ENCODE results near the gene ARHGAP6. TPM values are rescaled to one million over a fixed set of nuclear protein-coding genes. Genes with fewer than 3 reads are reported as not detected.

The ARHGAP6 gene
- total RNA-seq, 1 experiment from 2014 or later: 0.07 TPM

GRCh38 chrX:11103006-11103405, 562.7 kb downstream of the ARHGAP6 start:
- no peaks in the 10 kb centered on the region for H3K23me2 ChIP-seq (ENCODE audit: insufficient read length, low read depth, low read length, poor library complexity, severe bottlenecking)
- peaks cover 4 to 7% (median 7%) of the 10 kb centered on the region in 3 experiments; a peak in 5 of 7 replicates for H3K36me3 Mint-ChIP-seq (ENCODE audit: insufficient read depth in 1 of 3, low read depth in 3 of 3)
- no peak for DNase-seq

More at GRCh38 chrX:11103006-11103405, 562.7 kb downstream of the ARHGAP6 start:
- H3K79me2 ChIP-seq (ENCODE audit: insufficient read depth, low read length): no peaks in the 10 kb centered on the region
- no peak overlapping the region for H3K56ac ChIP-seq (ENCODE audit: insufficient read length, low read depth, low read length)
- H4K8ac ChIP-seq (replicated peaks; ENCODE audit: insufficient read length, low read depth, low read length): no peak overlapping the region
- H3K9ac ChIP-seq (ENCODE audit: extremely low read depth, insufficient read length, low read length): no peak overlapping the region
- H3K18ac ChIP-seq (ENCODE audit: insufficient read length, low read depth, low read length): no peak overlapping the region
- H3K23ac ChIP-seq (ENCODE audit: insufficient read length, low read depth, low read length): no peak overlapping the region
- H3K27me3 Mint-ChIP-seq (ENCODE audit: low read depth): no peaks in the 10 kb centered on the region
- H2AFZ ChIP-seq (ENCODE audit: low read length): no peak overlapping the region
- H2AK5ac ChIP-seq (ENCODE audit: insufficient read length, low read length): no peak overlapping the region
- H2BK120ac ChIP-seq (ENCODE audit: low read depth, low read length, poor library complexity, severe bottlenecking): no peak overlapping the region
- H2BK12ac ChIP-seq (ENCODE audit: insufficient read length, low read depth, low read length): no peak overlapping the region
- no peaks in the 10 kb centered on the region for H3K79me1 ChIP-seq (ENCODE audit: insufficient read depth, low read depth, low read length, poor library complexity, severe bottlenecking)
- no CpG with 5 or more reads among the region's 3 CpGs for WGBS (ENCODE audit: extremely low coverage, insufficient read length, low lambda C conversion rate)
- H3K27ac ChIP-seq (ENCODE audit: insufficient read length, low read depth, low read length): no peak overlapping the region
- H3K4ac ChIP-seq (ENCODE audit: low read depth, low read length): no peak overlapping the region
- H3K27me3 ChIP-seq (ENCODE audit: insufficient read depth, low read length): no peaks in the 10 kb centered on the region
- H3K4me3 Mint-ChIP-seq: no peak overlapping the region
- no peak overlapping the region for H3K4me2 ChIP-seq (ENCODE audit: insufficient read depth, insufficient read length, low read length)
- no peak overlapping the region for H2BK20ac ChIP-seq (ENCODE audit: low read depth, low read length, poor library complexity, severe bottlenecking)
- no peak overlapping the region for H3K27ac Mint-ChIP-seq
- H2BK15ac ChIP-seq (ENCODE audit: low read depth, low read length): no peak overlapping the region
- TF ChIP-seq, protein P1, sequence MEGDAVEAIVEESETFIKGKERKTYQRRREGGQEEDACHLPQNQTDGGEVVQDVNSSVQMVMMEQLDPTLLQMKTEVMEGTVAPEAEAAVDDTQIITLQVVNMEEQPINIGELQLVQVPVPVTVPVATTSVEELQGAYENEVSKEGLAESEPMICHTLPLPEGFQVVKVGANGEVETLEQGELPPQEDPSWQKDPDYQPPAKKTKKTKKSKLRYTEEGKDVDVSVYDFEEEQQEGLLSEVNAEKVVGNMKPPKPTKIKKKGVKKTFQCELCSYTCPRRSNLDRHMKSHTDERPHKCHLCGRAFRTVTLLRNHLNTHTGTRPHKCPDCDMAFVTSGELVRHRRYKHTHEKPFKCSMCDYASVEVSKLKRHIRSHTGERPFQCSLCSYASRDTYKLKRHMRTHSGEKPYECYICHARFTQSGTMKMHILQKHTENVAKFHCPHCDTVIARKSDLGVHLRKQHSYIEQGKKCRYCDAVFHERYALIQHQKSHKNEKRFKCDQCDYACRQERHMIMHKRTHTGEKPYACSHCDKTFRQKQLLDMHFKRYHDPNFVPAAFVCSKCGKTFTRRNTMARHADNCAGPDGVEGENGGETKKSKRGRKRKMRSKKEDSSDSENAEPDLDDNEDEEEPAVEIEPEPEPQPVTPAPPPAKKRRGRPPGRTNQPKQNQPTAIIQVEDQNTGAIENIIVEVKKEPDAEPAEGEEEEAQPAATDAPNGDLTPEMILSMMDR (conservative IDR thresholded peaks at IDR 0.05): no peak
- peaks cover 51 to 59% of the 10 kb centered on the region in 2 experiments for H3K9me3 Mint-ChIP-seq
- no peak overlapping the region for H4K91ac ChIP-seq (ENCODE audit: insufficient read length, low read depth, low read length)
- H3K14ac ChIP-seq (ENCODE audit: insufficient read depth, low read length): no peak overlapping the region
- no peaks in the 10 kb centered on the region for H4K20me1 ChIP-seq (ENCODE audit: control insufficient read depth, insufficient read depth, insufficient read length)
- H3K4me1 Mint-ChIP-seq: peaks cover 8 to 12% of the 10 kb centered on the region in 2 experiments; a peak in 2 of 4 replicates
- peaks cover 4% of the 10 kb centered on the region for H3K9me3 ChIP-seq (ENCODE audit: control insufficient read depth, low read depth, low read length)
- H3K4me1 ChIP-seq (ENCODE audit: insufficient read depth, low read length): peaks cover 3% of the 10 kb centered on the region; the same call in 1 of the 2 replicates
- no peak overlapping the region for H2BK5ac ChIP-seq (ENCODE audit: insufficient read length, low read length)
- H3T11ph ChIP-seq (ENCODE audit: low read length): no peak overlapping the region
- H4K5ac ChIP-seq (ENCODE audit: insufficient read length, low read depth, low read length): no peak overlapping the region

Data from H9 (cell line).